A673 (cell line): ENCODE results near the gene ATP1B2.

Experiments used
- EZH2 ChIP-seq: fragments of 200-600 bp; sonication (generic); IDR thresholded peaks from 2 replicates; pipeline ENCODE4 v1.6.1; 2017; ENCODE audit warnings: borderline replicate concordance, low read depth, mild to moderate bottlenecking, mixed read lengths, antibody characterized with exemption, low read length; ENCODE audit not compliant: poor library complexity, severe bottlenecking
- TF ChIP-seq, protein P1 (sequence below): fragments of 300-800, 200-600 bp; sonication (generic); conservative IDR thresholded peaks from 2 replicates; pipeline ENCODE4 v1.5.1; 2017; ENCODE audit warnings: low read depth, mild to moderate bottlenecking, antibody characterized with exemption, low read length, moderate library complexity, mixed read lengths

DNA sequence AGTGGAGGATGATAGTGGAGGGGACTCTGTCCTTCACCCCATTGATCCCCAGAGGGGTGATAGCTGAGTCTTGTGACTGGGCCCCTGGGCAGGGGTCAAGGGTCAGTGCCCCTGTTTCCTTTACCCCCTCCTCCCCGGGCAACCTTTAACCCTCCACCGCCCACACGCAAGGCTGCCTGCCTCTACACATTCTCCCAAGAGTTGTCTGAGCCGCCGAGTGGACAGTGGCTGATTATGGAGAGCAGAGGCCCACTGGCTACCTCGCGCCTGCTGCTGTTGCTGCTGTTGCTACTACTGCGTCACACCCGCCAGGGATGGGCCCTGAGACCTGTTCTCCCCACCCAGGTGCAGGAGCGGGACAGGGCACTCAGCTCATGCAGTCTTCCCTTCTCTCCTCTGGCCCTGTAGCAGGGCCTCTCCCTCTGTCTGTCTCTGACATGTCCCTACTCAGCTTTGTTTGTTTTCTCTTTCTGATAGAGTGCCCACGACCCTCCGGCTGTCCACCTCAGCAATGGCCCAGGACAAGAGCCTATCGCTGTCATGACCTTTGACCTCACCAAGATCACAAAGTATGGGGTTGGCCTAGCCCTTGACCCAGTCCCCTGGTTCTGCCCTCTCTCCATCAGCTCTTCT lies 20.7 kb upstream of the ATP1B2 start, which contains the start of gene SHBG:
- TF ChIP-seq, protein P1, sequence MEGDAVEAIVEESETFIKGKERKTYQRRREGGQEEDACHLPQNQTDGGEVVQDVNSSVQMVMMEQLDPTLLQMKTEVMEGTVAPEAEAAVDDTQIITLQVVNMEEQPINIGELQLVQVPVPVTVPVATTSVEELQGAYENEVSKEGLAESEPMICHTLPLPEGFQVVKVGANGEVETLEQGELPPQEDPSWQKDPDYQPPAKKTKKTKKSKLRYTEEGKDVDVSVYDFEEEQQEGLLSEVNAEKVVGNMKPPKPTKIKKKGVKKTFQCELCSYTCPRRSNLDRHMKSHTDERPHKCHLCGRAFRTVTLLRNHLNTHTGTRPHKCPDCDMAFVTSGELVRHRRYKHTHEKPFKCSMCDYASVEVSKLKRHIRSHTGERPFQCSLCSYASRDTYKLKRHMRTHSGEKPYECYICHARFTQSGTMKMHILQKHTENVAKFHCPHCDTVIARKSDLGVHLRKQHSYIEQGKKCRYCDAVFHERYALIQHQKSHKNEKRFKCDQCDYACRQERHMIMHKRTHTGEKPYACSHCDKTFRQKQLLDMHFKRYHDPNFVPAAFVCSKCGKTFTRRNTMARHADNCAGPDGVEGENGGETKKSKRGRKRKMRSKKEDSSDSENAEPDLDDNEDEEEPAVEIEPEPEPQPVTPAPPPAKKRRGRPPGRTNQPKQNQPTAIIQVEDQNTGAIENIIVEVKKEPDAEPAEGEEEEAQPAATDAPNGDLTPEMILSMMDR, result no peak
- TF ChIP-seq EZH2, result no peak
